C4-2B (cell line): ENCODE data around the gene TRIM67.

Source experiments
- CTCF ChIP-seq: fragments of 450-650 bp; conservative IDR thresholded peaks from 2 replicates; pipeline ENCODE4 v1.5.1; 2017; ENCODE audit warnings: mild to moderate bottlenecking
- ZFX ChIP-seq: fragments of 450-650 bp; IDR thresholded peaks from 2 replicates; pipeline ENCODE4 v1.6.1; 2017

GRCh38 chr1:231177226-231177625 lies 15.4 kb downstream of the TRIM67 start:
- no peak for TF ChIP-seq CTCF
- no peak for TF ChIP-seq ZFX
